ENCODE results near the gene PRUNE2. TPM values are rescaled to one million over a fixed set of nuclear protein-coding genes. Genes with fewer than 3 reads are reported as not detected.

The PRUNE2 gene
- total RNA-seq, 1 experiment from 2014 or later = 0.48 TPM

DNA sequence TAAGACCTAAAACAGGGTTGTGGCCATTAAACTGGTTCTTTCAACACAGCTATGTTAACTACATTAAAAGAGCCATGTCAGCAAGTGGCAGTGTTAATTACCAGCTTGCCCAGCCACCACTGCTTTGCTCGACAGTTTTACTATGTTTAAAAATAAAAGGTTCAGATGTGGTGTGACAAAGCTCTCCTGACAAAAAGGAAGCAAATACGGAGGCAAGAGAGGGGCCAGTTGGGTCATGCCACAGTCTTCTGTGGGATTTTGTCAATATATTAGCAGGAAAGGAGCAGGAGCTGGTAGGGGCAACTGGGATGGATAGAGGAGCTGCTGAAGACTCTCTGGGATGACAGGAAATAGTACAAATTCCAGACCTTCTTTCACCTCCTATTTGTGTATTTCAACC lies 255.2 kb downstream of the PRUNE2 start:
- Histone ChIP-seq H4K20me1 (ENCODE audit: insufficient read depth, low read depth, low read length) (no peaks in the 10 kb centered on the region), H3K4me3 (ENCODE audit: low read length) (no peak overlapping the region), H3K36me3 (ENCODE audit: insufficient read depth, low read length) (no peaks in the 10 kb centered on the region), H3K27me3 (ENCODE audit: low read length) (no peaks in the 10 kb centered on the region), H3K27ac (ENCODE audit: low read length) (no peak overlapping the region), H3K9me2 (replicated peaks; ENCODE audit: insufficient read depth, low read length) (no peaks in the 10 kb centered on the region), H3K4me1 (ENCODE audit: low read length) (peaks cover 14% of the 10 kb centered on the region), H3K9me3 (ENCODE audit: low read length) (no peaks in the 10 kb centered on the region), H3K79me2 (ENCODE audit: low read length) (no peaks in the 10 kb centered on the region), H3K4me2 (ENCODE audit: low read depth, low read length, poor library complexity, severe bottlenecking) (no peak overlapping the region), H2AFZ (ENCODE audit: low read length) (no peak overlapping the region), H3K9ac (ENCODE audit: low read length) (no peak overlapping the region)
- DNase-seq = no peak

DNA sequence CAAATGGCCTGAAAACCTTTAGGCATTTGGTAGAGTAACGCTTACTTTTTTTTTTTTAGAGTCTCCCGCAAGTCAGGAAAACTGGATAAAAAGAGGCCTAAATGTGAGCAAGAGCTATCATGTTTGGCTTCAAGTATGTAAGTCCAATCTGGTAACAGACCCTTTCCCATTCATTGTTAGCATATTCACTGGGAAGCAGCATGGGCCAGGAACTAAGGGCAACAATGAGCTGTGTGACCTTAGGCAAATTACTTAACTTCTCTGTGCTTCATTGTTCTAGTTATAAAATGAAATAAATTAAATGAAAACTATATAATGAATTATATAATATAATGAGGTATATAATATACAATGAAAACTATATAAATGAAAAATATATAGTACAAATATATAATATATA lies 256.0 kb downstream of the PRUNE2 start:
- Histone ChIP-seq H3K79me2 (ENCODE audit: low read length) (no peaks in the 10 kb centered on the region), H3K9ac (ENCODE audit: low read length) (no peak overlapping the region), H4K20me1 (ENCODE audit: insufficient read depth, low read depth, low read length) (no peaks in the 10 kb centered on the region), H3K4me1 (ENCODE audit: low read length) (peaks cover 14% of the 10 kb centered on the region), H3K4me2 (ENCODE audit: low read depth, low read length, poor library complexity, severe bottlenecking) (no peak overlapping the region), H3K27me3 (ENCODE audit: low read length) (no peaks in the 10 kb centered on the region), H3K9me2 (replicated peaks; ENCODE audit: insufficient read depth, low read length) (no peaks in the 10 kb centered on the region), H3K36me3 (ENCODE audit: insufficient read depth, low read length) (no peaks in the 10 kb centered on the region), H3K27ac (ENCODE audit: low read length) (no peak overlapping the region), H3K4me3 (ENCODE audit: low read length) (no peak overlapping the region), H3K9me3 (ENCODE audit: low read length) (no peaks in the 10 kb centered on the region), H2AFZ (ENCODE audit: low read length) (no peak overlapping the region)
- DNase-seq = no peak

DNA sequence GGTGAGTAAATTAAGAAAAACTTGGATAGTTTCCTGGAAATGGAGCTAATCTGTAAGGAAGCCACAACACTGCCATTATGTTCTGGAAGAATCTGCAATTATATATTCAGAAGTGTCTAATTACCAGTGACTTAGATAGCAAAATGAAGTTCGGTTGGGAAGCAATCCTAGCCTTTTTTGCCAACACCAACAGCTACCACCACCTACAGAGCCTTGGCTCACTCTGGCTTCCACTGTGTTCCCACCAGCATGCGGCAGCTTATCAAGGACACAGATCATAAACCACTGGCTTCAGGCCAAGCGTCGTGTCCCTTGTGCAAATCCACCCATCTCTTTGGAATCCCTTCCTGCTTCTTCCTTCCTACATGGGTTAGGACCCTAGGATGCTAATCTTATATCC lies 259.7 kb downstream of the PRUNE2 start:
- H2AFZ ChIP-seq (ENCODE audit: low read length) = no peak overlapping the region

DNA sequence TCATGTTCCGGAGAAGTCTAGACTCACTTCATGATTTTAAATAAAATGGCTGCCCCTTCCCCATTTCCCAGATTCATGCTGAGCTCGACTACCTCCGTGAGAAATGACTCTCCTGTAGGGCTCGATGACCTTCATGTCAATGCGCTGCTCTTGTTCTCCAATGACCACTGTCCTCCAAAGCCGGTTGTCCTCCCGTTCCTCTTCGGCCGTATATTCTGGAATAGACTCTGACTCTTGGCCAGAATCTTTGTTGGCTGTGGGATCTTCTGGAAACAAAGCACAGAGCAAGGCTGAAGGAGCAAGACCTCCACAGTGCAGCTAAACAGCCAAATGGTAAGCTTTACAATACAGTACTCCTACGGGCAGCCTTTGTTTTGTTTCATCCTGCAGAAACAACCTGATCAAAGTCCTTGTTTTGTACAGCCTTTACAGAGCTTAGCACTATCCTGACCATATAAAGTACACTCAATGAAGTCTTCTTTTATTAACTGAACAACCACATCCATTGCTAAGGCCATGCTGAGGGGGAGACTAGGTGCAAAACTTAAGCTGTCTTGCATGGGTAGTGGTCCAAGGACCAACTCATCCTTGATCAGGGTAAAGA lies 261.2 kb downstream of the PRUNE2 start:
- no peaks in the 10 kb centered on the region for H3K9me2 ChIP-seq (replicated peaks; ENCODE audit: insufficient read depth, low read length)
- no peaks in the 10 kb centered on the region for H3K9me3 ChIP-seq (ENCODE audit: low read length)
- no peaks in the 10 kb centered on the region for H3K36me3 ChIP-seq (ENCODE audit: insufficient read depth, low read length)
- no peaks in the 10 kb centered on the region for H3K79me2 ChIP-seq (ENCODE audit: low read length)
- no peak overlapping the region for H3K27ac ChIP-seq (ENCODE audit: low read length)
- no peak overlapping the region for H3K4me2 ChIP-seq (ENCODE audit: low read depth, low read length, poor library complexity, severe bottlenecking)
- no peaks in the 10 kb centered on the region for H4K20me1 ChIP-seq (ENCODE audit: insufficient read depth, low read depth, low read length)
- H3K4me3 ChIP-seq (ENCODE audit: low read length) = no peak overlapping the region
- no peak overlapping the region for H2AFZ ChIP-seq (ENCODE audit: low read length)
- no peaks in the 10 kb centered on the region; the same call in 1 of the 2 replicates for H3K27me3 ChIP-seq (ENCODE audit: low read length)
- no peaks in the 10 kb centered on the region for H3K4me1 ChIP-seq (ENCODE audit: low read length)
- no peak for DNase-seq
- no peak overlapping the region for H3K9ac ChIP-seq (ENCODE audit: low read length)

More for the DNA sequence above, 259.7 kb downstream of the PRUNE2 start:
- Histone ChIP-seq H3K27me3 (ENCODE audit: low read length) (no peaks in the 10 kb centered on the region), H3K79me2 (ENCODE audit: low read length) (no peaks in the 10 kb centered on the region), H4K20me1 (ENCODE audit: insufficient read depth, low read depth, low read length) (no peaks in the 10 kb centered on the region), H3K4me1 (ENCODE audit: low read length) (peaks cover 3% of the 10 kb centered on the region), H3K9me3 (ENCODE audit: low read length) (no peaks in the 10 kb centered on the region), H3K27ac (ENCODE audit: low read length) (no peak overlapping the region), H3K9me2 (replicated peaks; ENCODE audit: insufficient read depth, low read length) (no peaks in the 10 kb centered on the region), H3K9ac (ENCODE audit: low read length) (no peak overlapping the region), H3K4me3 (ENCODE audit: low read length) (no peak overlapping the region), H3K4me2 (ENCODE audit: low read depth, low read length, poor library complexity, severe bottlenecking) (no peak overlapping the region), H3K36me3 (ENCODE audit: insufficient read depth, low read length) (no peaks in the 10 kb centered on the region)
- DNase-seq = no peak

DNA sequence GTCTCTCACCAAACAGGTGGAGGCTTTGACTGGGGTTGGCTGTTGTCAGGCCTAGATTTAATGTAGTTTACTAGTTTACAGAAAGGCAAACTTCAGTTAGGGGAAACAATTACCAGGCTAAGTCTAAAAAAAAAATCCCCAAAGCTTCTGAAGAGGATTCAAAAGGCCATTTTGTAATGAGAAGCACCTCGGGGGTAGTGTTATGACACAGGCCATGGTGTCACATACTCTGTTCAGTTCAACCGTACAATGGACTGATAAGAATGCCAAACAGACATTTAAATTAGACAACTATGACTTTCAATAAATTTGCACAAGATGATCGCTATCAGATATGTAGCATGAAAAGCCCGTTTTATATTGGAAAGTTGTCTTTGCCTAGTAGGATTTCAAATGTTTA lies 261.7 kb downstream of the PRUNE2 start:
- Histone ChIP-seq H2AFZ (ENCODE audit: low read length) (no peak overlapping the region), H4K20me1 (ENCODE audit: insufficient read depth, low read depth, low read length) (no peaks in the 10 kb centered on the region), H3K36me3 (ENCODE audit: insufficient read depth, low read length) (no peaks in the 10 kb centered on the region), H3K9ac (ENCODE audit: low read length) (no peak overlapping the region), H3K9me2 (replicated peaks; ENCODE audit: insufficient read depth, low read length) (no peaks in the 10 kb centered on the region), H3K4me3 (ENCODE audit: low read length) (no peak overlapping the region), H3K9me3 (ENCODE audit: low read length) (no peaks in the 10 kb centered on the region), H3K27ac (ENCODE audit: low read length) (no peak overlapping the region), H3K4me2 (ENCODE audit: low read depth, low read length, poor library complexity, severe bottlenecking) (no peak overlapping the region), H3K27me3 (ENCODE audit: low read length) (no peaks in the 10 kb centered on the region; the same call in 1 of the 2 replicates), H3K4me1 (ENCODE audit: low read length) (no peaks in the 10 kb centered on the region), H3K79me2 (ENCODE audit: low read length) (no peaks in the 10 kb centered on the region)
- no peak for DNase-seq

DNA sequence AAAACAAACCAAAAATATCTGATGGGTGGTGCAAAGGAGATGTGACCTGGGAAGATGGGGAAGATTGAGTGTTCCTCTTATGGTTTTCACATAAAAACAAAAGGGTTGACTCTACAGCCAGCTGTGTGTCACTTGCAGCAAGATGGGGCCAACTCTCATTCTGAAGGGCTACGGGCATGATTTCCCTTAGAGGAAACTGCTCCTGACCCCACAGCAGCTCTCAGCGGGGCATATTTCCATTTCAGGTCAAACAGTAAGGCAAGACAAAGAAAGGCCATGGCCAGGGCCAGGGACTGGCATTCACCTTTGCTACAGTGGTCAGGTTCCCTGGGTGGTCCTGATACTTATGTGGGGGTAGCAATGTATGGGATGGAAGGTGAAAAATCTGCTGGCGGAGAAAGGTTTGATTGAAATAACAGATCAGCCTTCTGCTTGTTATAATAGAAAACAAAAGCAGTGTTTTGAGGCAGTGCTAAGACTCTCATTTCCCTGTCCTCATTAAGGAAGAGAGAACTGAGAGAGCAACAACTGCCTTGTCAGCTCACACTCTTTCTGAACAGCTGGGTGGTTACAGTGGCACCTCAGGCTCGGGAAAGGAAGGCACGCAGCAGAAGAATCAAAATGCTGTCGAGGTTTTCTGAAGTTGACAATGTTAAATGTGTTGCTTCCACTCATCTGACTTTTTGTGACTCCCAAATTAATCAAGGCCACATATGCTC lies 262.4 kb downstream of the PRUNE2 start:
- no peak overlapping the region for H3K27ac ChIP-seq (ENCODE audit: low read length)
- no peak overlapping the region for H3K4me2 ChIP-seq (ENCODE audit: low read depth, low read length, poor library complexity, severe bottlenecking)

DNA sequence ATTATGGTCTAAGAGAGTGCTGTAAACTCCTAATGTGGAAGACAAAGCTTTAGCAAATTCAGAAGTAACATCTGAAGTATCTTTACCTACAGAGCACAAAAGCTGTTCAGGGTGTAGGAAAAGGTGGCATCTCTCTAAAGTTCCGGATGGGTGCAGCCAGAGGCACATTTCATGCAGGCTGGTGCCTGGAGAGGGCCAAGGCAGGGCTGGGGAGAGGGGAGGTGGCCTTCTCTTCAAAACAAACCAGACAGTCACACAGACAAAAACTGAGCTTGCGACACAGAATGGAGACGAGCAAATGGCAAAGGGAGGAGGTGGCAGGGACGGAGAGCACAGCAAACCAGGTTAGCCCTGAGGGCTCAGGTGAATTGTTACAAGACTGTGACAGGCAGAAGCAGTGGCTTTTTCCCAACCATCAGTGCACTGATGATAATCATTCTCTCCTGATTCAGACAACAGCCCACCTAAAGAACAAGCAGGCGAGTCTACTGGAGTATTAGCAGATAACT lies 263.2 kb downstream of the PRUNE2 start:
- Histone ChIP-seq H3K27me3 (ENCODE audit: low read length) (no peaks in the 10 kb centered on the region; the same call in 1 of the 2 replicates), H3K4me1 (ENCODE audit: low read length) (no peaks in the 10 kb centered on the region), H3K4me3 (ENCODE audit: low read length) (no peak overlapping the region), H3K9me2 (replicated peaks; ENCODE audit: insufficient read depth, low read length) (no peaks in the 10 kb centered on the region), H3K27ac (ENCODE audit: low read length) (no peak overlapping the region), H3K79me2 (ENCODE audit: low read length) (no peaks in the 10 kb centered on the region), H3K36me3 (ENCODE audit: insufficient read depth, low read length) (no peaks in the 10 kb centered on the region), H2AFZ (ENCODE audit: low read length) (no peak overlapping the region), H3K4me2 (ENCODE audit: low read depth, low read length, poor library complexity, severe bottlenecking) (no peak overlapping the region), H3K9me3 (ENCODE audit: low read length) (no peaks in the 10 kb centered on the region), H3K9ac (ENCODE audit: low read length) (no peak overlapping the region), H4K20me1 (ENCODE audit: insufficient read depth, low read depth, low read length) (no peaks in the 10 kb centered on the region)
- DNase-seq = no peak

More for the DNA sequence above, 262.4 kb downstream of the PRUNE2 start:
- no peak for DNase-seq
- Histone ChIP-seq H4K20me1 (ENCODE audit: insufficient read depth, low read depth, low read length) (no peaks in the 10 kb centered on the region), H2AFZ (ENCODE audit: low read length) (no peak overlapping the region), H3K4me1 (ENCODE audit: low read length) (no peaks in the 10 kb centered on the region), H3K9ac (ENCODE audit: low read length) (no peak overlapping the region), H3K9me3 (ENCODE audit: low read length) (no peaks in the 10 kb centered on the region), H3K79me2 (ENCODE audit: low read length) (no peaks in the 10 kb centered on the region), H3K27me3 (ENCODE audit: low read length) (no peaks in the 10 kb centered on the region; the same call in 1 of the 2 replicates), H3K9me2 (replicated peaks; ENCODE audit: insufficient read depth, low read length) (no peaks in the 10 kb centered on the region), H3K4me3 (ENCODE audit: low read length) (no peak overlapping the region), H3K36me3 (ENCODE audit: insufficient read depth, low read length) (no peaks in the 10 kb centered on the region)

DNA sequence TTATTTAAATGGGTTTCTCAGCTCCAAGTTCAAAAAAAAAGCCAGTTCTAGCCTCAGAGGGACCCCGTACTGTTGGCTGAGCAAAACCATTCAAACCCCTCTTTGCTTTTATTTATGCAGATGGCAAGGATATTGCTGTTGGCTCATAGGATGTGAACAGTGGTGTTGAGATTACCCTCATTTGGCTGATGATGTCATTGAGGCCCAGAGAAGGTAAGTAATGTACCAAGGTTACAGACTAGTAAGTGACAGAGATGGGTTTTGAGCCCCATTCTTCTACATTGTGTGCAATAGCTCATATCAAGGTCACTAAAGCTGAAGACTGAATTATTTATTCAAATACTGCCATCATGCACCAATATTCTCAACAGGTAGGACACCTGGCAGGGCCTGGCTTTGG lies 263.8 kb downstream of the PRUNE2 start:
- no peak overlapping the region for H3K27ac ChIP-seq (ENCODE audit: low read length)
- H3K36me3 ChIP-seq (ENCODE audit: insufficient read depth, low read length) = no peaks in the 10 kb centered on the region
- no peak overlapping the region for H3K4me2 ChIP-seq (ENCODE audit: low read depth, low read length, poor library complexity, severe bottlenecking)
- H3K9me2 ChIP-seq (replicated peaks; ENCODE audit: insufficient read depth, low read length) = no peaks in the 10 kb centered on the region
- no peaks in the 10 kb centered on the region for H4K20me1 ChIP-seq (ENCODE audit: insufficient read depth, low read depth, low read length)
- DNase-seq = no peak
- H3K9ac ChIP-seq (ENCODE audit: low read length) = no peak overlapping the region
- no peaks in the 10 kb centered on the region for H3K4me1 ChIP-seq (ENCODE audit: low read length)
- H3K9me3 ChIP-seq (ENCODE audit: low read length) = no peaks in the 10 kb centered on the region
- no peak overlapping the region for H3K4me3 ChIP-seq (ENCODE audit: low read length)
- H3K79me2 ChIP-seq (ENCODE audit: low read length) = no peaks in the 10 kb centered on the region
- H2AFZ ChIP-seq (ENCODE audit: low read length) = no peak overlapping the region
- H3K27me3 ChIP-seq (ENCODE audit: low read length) = no peaks in the 10 kb centered on the region; the same call in 1 of the 2 replicates

Data from Karpas-422 (cell line).